Measurements from ENCODE around the gene MAPK1.
"Not testable (repeated sequence)": the region's sequence is repeated elsewhere in the genome, so short reads cannot be mapped to it uniquely, and the experiment has no call there.

Gene MAPK1

DNA sequence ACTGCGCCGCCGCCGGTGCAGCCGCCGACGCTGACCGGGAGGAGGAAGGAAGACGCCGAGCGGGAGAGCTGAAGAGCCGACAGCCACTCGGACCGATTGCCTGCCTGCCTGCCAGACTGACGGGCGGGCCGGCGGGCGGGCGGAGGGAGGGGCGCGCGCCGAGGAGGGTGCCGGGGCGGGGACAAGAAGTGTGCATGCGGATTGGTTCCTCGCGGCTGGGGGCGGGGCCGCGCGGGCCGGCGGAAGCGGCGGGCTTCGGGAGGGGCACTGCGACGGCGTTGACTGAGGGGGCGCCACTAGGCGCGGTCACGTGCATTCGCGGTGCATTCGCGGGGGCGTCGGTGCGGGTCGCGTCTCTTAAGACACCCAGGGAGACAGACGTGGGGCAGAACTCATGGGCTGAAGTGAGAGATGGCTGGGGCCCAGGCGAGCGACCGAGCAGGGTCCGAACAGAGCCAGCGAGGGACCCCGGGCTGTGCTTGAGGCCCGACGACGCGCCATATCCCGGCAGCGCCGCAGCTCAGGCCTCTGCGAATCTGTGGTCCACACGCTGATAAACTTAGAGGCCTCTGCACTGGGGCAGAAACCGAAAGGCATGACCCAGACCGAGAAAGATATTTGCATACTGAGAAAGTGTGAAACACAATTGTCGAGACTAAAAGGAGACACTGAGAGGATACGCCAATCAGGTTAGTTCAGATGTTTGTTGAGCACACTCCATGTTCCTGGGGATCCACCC lies at the start of gene MAPK1:
Gene MAPK1 (minus strand): TSS at position 118 of the 739 bp plus-strand sequence. CDS start 205 bp downstream, outside the sequence.
- DNase-seq (ENCODE audit: low read depth) = peak; percentile 90

DNA sequence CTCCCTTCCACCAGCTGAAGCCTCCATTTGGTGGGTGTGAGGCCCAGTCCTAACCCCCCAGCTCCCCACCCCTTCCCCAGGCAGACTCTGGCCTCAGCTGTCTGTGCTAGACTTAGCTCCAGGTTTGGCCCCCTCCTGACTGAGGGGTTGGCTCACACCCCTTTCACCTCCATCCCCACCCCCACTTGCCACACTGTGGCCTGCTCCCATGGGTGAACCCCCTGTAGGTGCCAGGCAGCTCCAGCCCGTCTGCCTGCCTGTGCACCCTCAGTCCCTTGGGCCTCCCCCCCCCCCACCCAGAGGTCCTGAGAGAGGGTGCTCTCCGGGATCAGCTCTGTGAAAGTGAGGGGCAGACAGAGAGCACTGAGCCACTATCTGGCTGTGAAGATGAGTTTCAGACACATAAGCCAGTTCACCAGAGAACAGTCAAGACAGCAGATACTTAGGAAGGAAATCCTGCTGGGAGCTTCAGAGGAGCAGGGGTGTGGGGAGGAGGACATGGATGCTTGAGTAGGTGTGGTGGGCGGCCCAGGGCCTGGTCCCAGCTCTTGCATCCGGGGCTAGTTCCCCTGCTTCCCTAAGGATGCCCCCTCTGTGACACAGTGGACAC lies 49.0 kb upstream of the MAPK1 start:
- DNase-seq (ENCODE audit: low read depth) = no peak

DNA sequence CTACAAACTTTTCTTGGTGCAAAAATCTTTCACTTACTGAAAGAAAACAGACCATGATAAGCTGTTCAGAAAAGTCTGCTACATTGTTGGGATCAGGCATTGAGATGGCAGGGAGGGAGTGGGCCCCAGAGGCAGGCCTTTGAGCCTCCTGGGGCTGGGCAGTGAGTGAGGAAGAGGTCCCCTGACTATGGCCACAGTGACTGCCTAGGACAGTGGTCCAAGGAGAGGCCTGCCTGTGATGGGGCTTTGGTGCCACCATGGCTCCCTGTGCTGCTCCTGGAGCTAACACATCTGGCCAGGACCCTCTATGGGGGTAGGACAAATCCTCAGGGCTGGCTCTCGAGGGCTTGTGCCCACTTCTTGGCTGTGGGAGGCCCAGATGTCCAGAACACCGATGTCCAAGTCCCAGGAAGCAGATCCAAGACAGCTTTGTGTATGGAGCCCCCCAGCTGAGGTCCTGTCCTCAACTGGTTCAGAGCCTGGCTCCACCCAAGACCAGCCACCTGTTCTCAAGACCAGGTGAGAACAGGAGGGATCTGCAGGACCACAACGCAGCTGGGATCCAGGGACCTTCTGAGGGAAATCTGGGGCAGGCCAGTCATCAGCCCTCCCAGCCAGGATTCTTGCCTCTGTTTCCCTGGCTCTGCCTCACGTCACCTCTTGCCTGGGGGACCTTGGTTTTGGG lies 48.3 kb upstream of the MAPK1 start:
- no peak for DNase-seq (ENCODE audit: low read depth)

DNA sequence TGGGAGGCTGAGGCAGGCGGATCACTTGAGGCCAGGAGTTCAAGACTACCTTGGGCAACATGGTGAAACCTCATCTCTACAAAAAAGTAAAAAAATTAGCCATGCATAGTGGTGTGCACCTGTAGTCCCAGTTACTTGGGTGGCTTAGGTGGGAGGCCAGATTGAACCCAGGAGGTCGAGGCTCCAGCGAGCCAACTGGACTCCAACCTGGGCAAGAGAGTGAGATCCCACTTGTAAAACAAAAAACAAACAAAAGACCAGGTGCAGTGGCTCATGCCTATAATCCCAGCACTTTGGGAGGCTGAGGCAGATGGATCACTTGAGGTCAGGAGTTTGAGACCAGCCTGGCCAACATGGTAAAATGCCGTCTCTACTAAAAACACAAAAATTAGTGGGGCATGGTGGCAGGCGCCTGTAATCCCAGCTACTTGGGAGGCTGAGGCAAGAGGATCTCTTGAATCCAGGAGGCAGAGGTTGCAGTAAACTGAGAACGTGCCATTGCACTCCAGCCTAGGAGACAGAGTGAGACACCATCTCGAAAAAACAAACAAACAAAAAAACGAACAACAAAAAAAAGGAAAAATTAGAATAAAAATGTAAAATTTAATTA lies 46.7 kb upstream of the MAPK1 start:
- not testable (repeated sequence) for DNase-seq (ENCODE audit: low read depth)

DNA sequence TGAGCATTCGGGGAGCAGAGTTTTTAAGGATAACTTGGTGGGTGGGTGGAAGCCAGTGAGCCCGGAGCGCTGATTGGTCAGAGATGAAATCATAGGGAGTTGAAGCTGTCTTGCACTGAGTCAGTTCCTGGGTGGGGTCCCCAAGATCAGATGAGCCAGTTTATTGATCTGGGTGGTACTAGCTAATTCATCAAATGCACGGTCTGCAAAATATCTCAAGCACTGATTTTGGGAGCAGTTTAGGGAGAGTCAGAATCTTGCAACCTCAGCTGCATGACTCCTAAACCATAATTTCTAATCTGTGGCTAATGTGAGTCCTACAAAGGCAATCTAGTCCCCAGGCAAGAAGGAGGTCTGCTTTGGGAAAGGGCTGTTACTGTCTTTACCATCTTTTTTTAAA lies 42.9 kb upstream of the MAPK1 start:
- DNase-seq (ENCODE audit: low read depth) = peak; percentile 17

DNA sequence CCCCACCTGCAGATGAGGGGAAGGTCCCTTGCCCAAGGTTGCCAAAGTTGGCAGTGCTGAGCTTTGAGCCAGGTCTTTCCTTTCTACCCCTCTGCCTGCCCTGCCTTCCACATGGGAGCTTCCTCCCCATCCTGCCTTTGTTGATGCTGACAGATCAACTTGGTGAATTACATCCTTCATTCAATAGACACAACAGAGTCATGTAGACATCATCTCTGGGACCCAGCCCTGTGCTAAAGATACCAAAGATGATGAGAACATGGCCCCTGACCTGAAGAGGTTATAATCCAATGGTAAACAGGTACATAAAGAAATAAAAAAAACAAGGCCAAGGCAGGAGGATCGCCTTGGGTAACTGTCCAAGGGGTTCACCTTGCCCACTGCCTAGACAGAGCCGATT lies 42.4 kb upstream of the MAPK1 start:
- no peak for DNase-seq (ENCODE audit: low read depth)

- no peak for DNase-seq (ENCODE audit: low read depth)
These were observed 40.4 kb upstream of the MAPK1 start for GRCh38 chr22:21907638-21908522.

DNA sequence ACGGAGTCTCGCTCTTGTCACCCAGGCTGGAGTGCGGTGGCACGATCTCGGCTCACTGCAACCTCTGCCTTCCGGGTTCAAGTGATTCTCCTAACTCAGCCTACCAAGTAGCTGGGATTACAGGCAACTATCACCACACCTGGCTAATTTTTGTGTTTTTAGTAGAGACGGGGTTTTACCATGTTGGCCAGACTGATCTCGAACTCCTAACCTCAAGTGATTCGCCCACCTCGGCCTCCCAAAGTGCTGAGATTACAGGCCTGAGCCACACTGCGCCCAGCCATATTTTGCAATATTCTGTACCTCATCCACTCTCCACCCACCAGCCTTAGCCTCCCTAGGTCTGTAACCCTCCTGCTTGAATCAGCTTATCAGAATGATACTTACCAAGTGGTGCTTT lies 37.8 kb upstream of the MAPK1 start:
- DNase-seq (ENCODE audit: low read depth) = not testable (repeated sequence)

- DNase-seq (ENCODE audit: low read depth) = no peak
These were observed 36.9 kb upstream of the MAPK1 start for GRCh38 chr22:21904250-21904789.

DNA sequence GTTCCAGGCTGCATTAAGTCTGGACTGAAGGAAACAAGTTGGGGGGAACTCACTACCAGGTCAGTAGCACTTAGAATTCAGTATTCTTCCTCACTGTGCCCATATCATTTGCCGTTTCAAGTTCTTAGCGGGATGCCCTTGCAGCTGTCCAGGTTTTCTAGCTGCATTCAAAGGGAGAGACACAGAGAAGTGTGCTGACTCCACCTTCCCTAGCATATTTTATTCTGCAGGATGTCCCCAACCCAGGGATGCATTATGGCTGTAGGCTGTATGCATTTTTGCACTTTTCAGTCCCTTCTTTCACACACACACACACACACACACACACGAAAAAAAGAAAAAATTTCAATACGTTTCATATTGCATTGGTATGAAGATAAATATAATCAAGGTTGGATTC lies 35.8 kb upstream of the MAPK1 start:
- no peak for DNase-seq (ENCODE audit: low read depth)

DNA sequence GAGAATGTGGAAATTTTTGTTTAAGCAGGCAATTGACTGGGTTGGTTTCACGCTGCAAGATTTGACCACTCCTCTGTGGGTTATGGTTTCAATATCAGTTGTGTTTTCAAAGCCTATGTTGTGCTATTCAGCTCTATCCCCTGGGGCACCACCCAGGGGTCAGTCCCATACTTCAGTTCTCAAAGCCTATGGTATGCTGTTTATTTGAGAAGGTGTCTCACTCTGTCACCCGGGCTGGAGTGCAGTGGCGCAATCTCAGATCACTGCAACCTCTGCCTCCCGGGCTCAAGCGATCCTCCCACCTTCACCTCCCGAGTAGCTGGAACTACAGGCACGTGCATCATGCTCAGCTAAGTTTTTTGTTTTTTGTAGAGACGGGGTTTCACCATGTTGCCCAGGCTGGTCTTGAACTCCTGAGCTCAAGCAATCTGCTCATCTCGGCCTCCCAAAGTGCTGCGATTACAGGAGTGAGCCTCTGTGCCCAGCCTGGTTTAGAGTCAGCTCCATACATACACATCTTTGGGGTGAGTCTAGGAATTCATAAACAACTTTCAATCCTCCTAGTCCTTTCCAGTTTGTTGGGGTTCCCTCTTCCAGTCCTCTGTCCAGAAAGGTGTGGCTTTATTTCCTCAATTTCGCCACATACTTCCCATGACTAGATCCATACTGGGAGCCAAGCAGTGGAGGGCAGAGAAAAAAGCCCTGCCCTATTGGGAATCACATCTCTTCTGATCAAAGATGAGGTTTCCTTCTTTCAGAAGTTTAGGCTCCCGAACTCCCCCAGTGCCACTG lies 35.0 kb upstream of the MAPK1 start:
- no peak for DNase-seq (ENCODE audit: low read depth)

DNA sequence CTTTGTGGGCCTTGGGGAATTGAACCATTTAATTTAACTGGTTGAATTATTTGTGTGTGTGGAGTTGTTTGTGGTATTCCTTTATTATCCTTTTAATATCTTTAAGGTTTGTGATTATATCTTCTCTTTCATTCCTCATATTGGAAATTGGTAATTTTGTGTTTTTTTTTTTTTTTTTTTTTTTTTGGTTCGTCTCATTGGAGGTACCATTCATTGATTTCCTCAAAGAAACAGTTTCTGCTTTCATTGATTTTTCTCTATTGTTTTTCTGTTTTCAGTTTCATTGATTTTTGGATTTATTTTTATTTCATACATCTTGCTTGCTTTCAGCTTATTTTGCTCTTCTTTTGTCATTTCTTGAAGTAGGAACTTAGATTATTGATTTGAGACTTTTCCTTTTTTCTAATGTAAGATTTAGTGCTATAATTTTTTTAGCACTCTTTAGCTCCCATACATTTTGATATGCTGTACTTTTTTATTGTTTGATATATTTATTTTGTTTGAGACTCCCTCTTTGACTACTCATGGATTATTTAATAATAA lies 31.0 kb upstream of the MAPK1 start:
- DNase-seq (ENCODE audit: low read depth) = no peak

- no peak for DNase-seq (ENCODE audit: low read depth)
These were observed 29.6 kb upstream of the MAPK1 start for GRCh38 chr22:21896951-21897513.

DNA sequence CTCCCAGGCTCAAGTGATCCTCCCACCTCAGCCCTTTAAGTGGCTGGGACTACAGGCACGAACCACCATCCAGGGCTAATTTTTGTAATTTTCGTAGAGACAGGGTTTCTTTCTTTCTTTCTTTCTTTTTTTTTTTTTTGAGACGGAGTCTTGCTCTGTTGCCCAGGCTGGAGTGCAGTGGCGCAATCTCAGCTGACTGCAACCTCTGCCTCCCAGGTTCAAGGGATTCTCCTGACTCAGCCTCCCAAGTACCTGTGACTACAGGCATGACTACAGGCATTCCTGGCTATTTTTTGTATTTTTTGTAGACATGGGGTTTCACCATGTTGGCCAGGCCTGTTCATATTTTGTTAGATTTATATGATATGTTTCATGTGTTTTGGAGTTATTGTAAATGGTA lies 28.8 kb upstream of the MAPK1 start:
- DNase-seq (ENCODE audit: low read depth) = not testable (repeated sequence)

GRCh38 chr22:21894799-21895198 lies 27.4 kb upstream of the MAPK1 start:
- no peak for DNase-seq (ENCODE audit: low read depth)

GRCh38 chr22:21889251-21889990 lies 22.0 kb upstream of the MAPK1 start:
- DNase-seq (ENCODE audit: low read depth) = no peak

- DNase-seq (ENCODE audit: low read depth) = no peak
These were observed 20.4 kb upstream of the MAPK1 start for GRCh38 chr22:21887841-21888240.

GRCh38 chr22:21883930-21884329 lies 16.5 kb upstream of the MAPK1 start:
- DNase-seq (ENCODE audit: low read depth) = not testable (repeated sequence)

DNA sequence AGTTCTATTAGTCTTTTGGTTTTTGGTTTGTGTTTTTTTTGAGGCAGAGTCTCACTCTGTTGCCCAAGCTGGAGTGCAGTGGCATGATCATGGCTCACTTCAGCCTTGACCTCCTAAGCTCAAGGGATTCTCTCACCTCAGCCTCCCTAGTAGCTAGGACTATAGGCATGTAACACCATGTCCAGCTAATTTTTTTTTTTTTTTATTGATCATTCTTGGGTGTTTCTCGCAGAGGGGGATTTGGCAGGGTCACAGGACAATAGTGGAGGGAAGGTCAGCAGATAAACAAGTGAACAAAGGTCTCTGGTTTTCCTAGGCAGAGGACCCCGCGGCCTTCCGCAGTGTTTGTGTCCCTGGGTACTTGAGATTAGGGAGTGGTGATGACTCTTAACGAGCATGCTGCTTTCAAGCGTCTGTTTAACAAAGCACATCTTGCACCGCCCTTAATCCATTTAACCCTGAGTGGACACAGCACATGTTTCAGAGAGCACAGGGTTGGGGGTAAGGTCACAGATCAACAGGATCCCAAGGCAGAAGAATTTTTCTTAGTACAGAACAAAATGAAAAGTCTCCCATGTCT lies 15.4 kb upstream of the MAPK1 start:
- DNase-seq (ENCODE audit: low read depth) = not testable (repeated sequence)
